IMR-90 (cell line): ENCODE data around the gene MON2. TPM values are rescaled to one million over a fixed set of nuclear protein-coding genes. Genes with fewer than 3 reads are reported as not detected.

Experiments used
- ATAC-seq: fragments of 200-7000 bp; cut with Tn5 transposase; 2 replicates; pipeline ENCODE4 v1.9.1; 2020; ENCODE audit warnings: low read depth, mild to moderate bottlenecking, moderate library complexity
- BruUV-seq: library from RNA; stranded (reverse); fragments of 400-500 nt; replicated peaks from 2 replicates; lab custom pipeline; 2021; lab: Mats Ljungman, UMichigan
- CTCF ChIA-PET: fragments of 300-600 bp; formaldehyde crosslinking; extraction: SDS; loops from one replicate; lab custom pipeline; 2021; ENCODE audit warnings: antibody characterized with exemption; lab: Yijun Ruan, JAX
- POLR2A ChIA-PET: fragments of 300-600 bp; sonication (Branson Sonifier 250); formaldehyde crosslinking; loops from one replicate; lab custom pipeline; 2022; ENCODE audit warnings: antibody characterized with exemption; ENCODE audit not compliant: unreplicated experiment; lab: Charles Lee
- DNase-seq: peaks from one replicate; pipeline ENCODE4 v3.0.0; 2013
- H2AFZ ChIP-seq: replicated peaks from 2 replicates; pipeline ENCODE3; 2013; ENCODE audit warnings: low read length, mild to moderate bottlenecking; ENCODE audit not compliant: poor library complexity
- H2AK5ac ChIP-seq: 2 replicates; pipeline ENCODE4 v1.6.1; 2013; ENCODE audit warnings: low read depth, low read length, inconsistent platforms
- H2AK9ac ChIP-seq: replicated peaks from 2 replicates; pipeline ENCODE3; 2013; ENCODE audit warnings: mild to moderate bottlenecking, low read depth, low read length, moderate library complexity; ENCODE audit not compliant: poor library complexity
- H2BK120ac ChIP-seq: 2 replicates; pipeline ENCODE4 v1.6.1; 2013; ENCODE audit warnings: low read depth, low read length, inconsistent platforms
- H2BK15ac ChIP-seq: 3 replicates; pipeline ENCODE4 v1.6.1; 2013; ENCODE audit warnings: low read depth, low read length, inconsistent platforms
- H2BK20ac ChIP-seq: 2 replicates; pipeline ENCODE4 v1.6.1; 2013; ENCODE audit warnings: low read depth, mild to moderate bottlenecking, inconsistent platforms, low read length, moderate library complexity
- H2BK5ac ChIP-seq: 2 replicates; pipeline ENCODE4 v1.6.1; 2013; ENCODE audit warnings: mild to moderate bottlenecking, low read depth, low read length, inconsistent platforms; ENCODE audit not compliant: poor library complexity, severe bottlenecking
- H3K14ac ChIP-seq: replicated peaks from 2 replicates; pipeline ENCODE4 v1.6.1; 2013; ENCODE audit warnings: low read depth, low read length, inconsistent platforms
- H3K18ac ChIP-seq: 2 replicates; pipeline ENCODE4 v1.6.1; 2013; ENCODE audit warnings: low read depth, low read length, control low read depth
- H3K23ac ChIP-seq: 2 replicates; pipeline ENCODE4 v1.6.1; 2013; ENCODE audit warnings: low read depth, low read length, inconsistent platforms
- H3K27ac ChIP-seq: 2 replicates; pipeline ENCODE4 v1.5.1; 2013; ENCODE audit warnings: mild to moderate bottlenecking, control low read depth, low read length; ENCODE audit not compliant: insufficient read depth
- H3K27me3 ChIP-seq: 2 replicates; pipeline ENCODE4 v1.6.1; 2013; ENCODE audit warnings: low read length; ENCODE audit not compliant: control insufficient read depth, insufficient read depth
- H3K36me3 ChIP-seq: 2 replicates; pipeline ENCODE4 v1.6.1; 2013; ENCODE audit warnings: low read length, mixed read lengths; ENCODE audit not compliant: control insufficient read depth, insufficient read depth
- H3K4ac ChIP-seq: 2 replicates; pipeline ENCODE4 v1.6.1; 2013; ENCODE audit warnings: low read depth, low read length, inconsistent platforms
- H3K4me1 ChIP-seq: 2 replicates; pipeline ENCODE4 v1.6.1; 2013; ENCODE audit warnings: low read length, mixed read lengths; ENCODE audit not compliant: control insufficient read depth, insufficient read depth
- H3K4me2 ChIP-seq: 2 replicates; pipeline ENCODE4 v1.6.1; 2013; ENCODE audit warnings: low read depth, mild to moderate bottlenecking, control low read depth, low read length, moderate library complexity
- H3K4me3 ChIP-seq: 2 replicates; pipeline ENCODE4 v1.5.1; 2013; ENCODE audit warnings: low read depth, mild to moderate bottlenecking, control low read depth, low read length, moderate library complexity; ENCODE audit not compliant: insufficient read depth
- H3K56ac ChIP-seq: 2 replicates; pipeline ENCODE4 v1.6.1; 2013; ENCODE audit warnings: low read length, inconsistent platforms; ENCODE audit not compliant: insufficient read depth; ENCODE audit errors: extremely low read depth
- H3K79me1 ChIP-seq, 2 experiments: 2 replicates each; pipeline ENCODE4 v1.6.1; 2013; ENCODE audit warnings: low read length in 2 of 2, inconsistent platforms in 1 of 2, low read depth in 1 of 2
- H3K9ac ChIP-seq: 2 replicates; pipeline ENCODE4 v1.6.1; 2013; ENCODE audit warnings: low read depth, low read length, control low read depth
- H3K9me1 ChIP-seq: 2 replicates; pipeline ENCODE4 v1.6.1; 2013; ENCODE audit warnings: low read length, inconsistent platforms; ENCODE audit not compliant: insufficient read depth
- H3K9me3 ChIP-seq: 2 replicates; pipeline ENCODE4 v1.6.1; 2013; ENCODE audit warnings: low read length; ENCODE audit not compliant: control insufficient read depth, insufficient read depth
- H4K20me1 ChIP-seq: 2 replicates; pipeline ENCODE4 v1.6.1; 2013; ENCODE audit warnings: low read length, inconsistent platforms; ENCODE audit not compliant: insufficient read depth
- H4K5ac ChIP-seq: 2 replicates; pipeline ENCODE4 v1.6.1; 2013; ENCODE audit warnings: mild to moderate bottlenecking, low read depth, low read length, control low read depth
- H4K8ac ChIP-seq, 2 experiments: 2 replicates each; pipeline ENCODE4 v1.6.1; 2013; ENCODE audit warnings: low read depth in 2 of 2, low read length in 2 of 2, control low read depth in 1 of 2, inconsistent platforms in 1 of 2
- H4K91ac ChIP-seq: 2 replicates; pipeline ENCODE4 v1.6.1; 2013; ENCODE audit warnings: low read depth, low read length, inconsistent platforms; ENCODE audit not compliant: insufficient read depth
- MAFK ChIP-seq: IDR thresholded peaks from 2 replicates; pipeline ENCODE4 v1.6.1; 2012; ENCODE audit warnings: low read depth, low read length, improper control_type of control experiment
- NFE2L2 ChIP-seq: fragments of 150-350 bp; IDR thresholded peaks from 2 replicates; pipeline ENCODE4 v1.6.1; 2016; ENCODE audit warnings: low read depth, mild to moderate bottlenecking, low read length
- WGBS, 2 experiments: methylation state at CpG; one replicate each; pipeline versions ENCODE4 v1.1.5 to v1.1.7; 2013; ENCODE audit warnings: missing lambda C conversion rate in 2 of 2; ENCODE audit not compliant: insufficient read length in 1 of 2; ENCODE audit errors: extremely low coverage in 2 of 2; 5-methylcytosine and 5-hydroxymethylcytosine counted together
- dilution Hi-C: fragments of 300-500 bp; cut with HindIII; formaldehyde crosslinking; loops from one replicate; pipeline ENCODE4 v1.14.3; 2018; ENCODE audit warnings: low sequenced_read_pairs; ENCODE audit not compliant: unreplicated experiment
- in situ Hi-C: fragments of 300-500 bp; cut with MboI; formaldehyde crosslinking; loops from 3 replicates; pipeline ENCODE4 v1.14.3; 2019; ENCODE audit warnings: low sequenced_read_pairs, inconsistent platforms, mixed read lengths
- intact Hi-C: fragments of 100-400 bp; cut with micrococcal nuclease; formaldehyde crosslinking; loops from 2 replicates; pipeline ENCODE4 v1.10.0; 2022
- polyA plus RNA-seq, 3 experiments: library from polyadenylated mRNA; depleted of rRNA; stranded (reverse); fragments of >200 nt; gene quantifications; 2 replicates each; pipeline ENCODE4 v1.2.3, GENCODE V29; 2012; ENCODE audit warnings: low replicate concordance in 1 of 3
- total RNA-seq: library from RNA; depleted of rRNA; stranded (reverse); fragments of >200 nt; gene quantifications from 2 replicates; pipeline ENCODE4 v1.2.3, GENCODE V29; 2012

The MON2 gene
- total and polyA plus RNA-seq, 2 of the 4 experiments (the other 2 are of a cell fraction), result 13.2 to 39.3 TPM

DNA sequence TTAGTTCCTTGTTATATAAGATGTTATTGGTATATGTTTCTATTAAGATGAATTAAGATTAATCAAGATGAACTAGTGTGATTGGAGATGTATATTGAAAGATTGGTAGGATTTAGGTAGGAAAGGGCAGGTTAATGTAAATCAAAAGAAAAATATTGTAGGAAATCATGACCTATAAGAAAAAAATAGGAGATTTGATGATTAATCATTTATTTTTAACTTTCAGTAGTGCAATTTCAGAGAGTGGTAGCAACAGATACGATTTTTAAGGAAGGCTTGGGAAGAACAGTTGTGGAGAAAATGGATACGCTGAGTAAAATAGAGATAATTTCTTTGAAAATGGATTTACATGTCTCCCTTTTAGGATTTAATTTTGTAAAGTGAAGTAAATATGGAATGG, 73.7 kb downstream of the MON2 start:
- BruUV-seq, result no TSS peak
- intact Hi-C loops, result loop anchor here (2.0 kb wide), 1 partner anchor 18 kb away; no protein-coding TSS in a partner anchor
- no peak for TF ChIP-seq NFE2L2
- peak; percentile 20; the same call in 1 of the 2 replicates for TF ChIP-seq MAFK

More for the DNA sequence above, 73.7 kb downstream of the MON2 start:
- Histone ChIP-seq H4K5ac (no peak overlapping the region), H3K9ac (no peak overlapping the region), H2AFZ (no peak overlapping the region), H2BK5ac (no peak overlapping the region), H3K9me3 (no peaks in the 10 kb centered on the region), H3K4me2 (no peak overlapping the region), H3K27ac (no peak overlapping the region), H2AK9ac (no peak overlapping the region), H4K91ac (no peak overlapping the region), H3K4ac (no peak overlapping the region), H4K8ac (no peak overlapping the region), H3K79me1 (peaks cover 3 to 4% of the 10 kb centered on the region in 2 experiments; a peak in 2 of 4 replicates), H3K18ac (no peak overlapping the region), H3K14ac (no peak overlapping the region), H4K20me1 (no peaks in the 10 kb centered on the region), H3K4me3 (no peak overlapping the region), H2BK20ac (no peak overlapping the region), H2BK120ac (no peak overlapping the region), H2BK15ac (no peak overlapping the region), H3K9me1 (0 out of 2 replicates have a peak, but pooled peaks cover 2% of the 10 kb centered on the region), H3K56ac (no peak overlapping the region), H3K36me3 (peaks cover 20% of the 10 kb centered on the region), H2AK5ac (no peak overlapping the region), H3K27me3 (no peaks in the 10 kb centered on the region), H3K4me1 (peaks cover 2% of the 10 kb centered on the region), H3K23ac (no peak overlapping the region)
- ChIA-PET POLR2A (no interaction called here), CTCF (no interaction called here)
- DNase-seq (no peak), ATAC-seq (no peak)
- WGBS, 2 experiments, result no CpG with 5 or more reads among the region's 2 CpGs
- dilution Hi-C loops, result no loop called here
- in situ Hi-C loops, result no loop called here
